CD4-positive, alpha-beta T cell treated with Interleukin-6 for 4 hours (primary cell): ENCODE results near the gene INSYN1.
"Not testable (repeated sequence)": the region's sequence is repeated elsewhere in the genome, so short reads cannot be mapped to it uniquely, and the experiment has no call there.

Source experiments
- DNase-seq: peaks from one replicate; pipeline ENCODE4 v3.0.0-alpha.2; 2020; ENCODE audit warnings: mixed read lengths

Gene INSYN1

DNA sequence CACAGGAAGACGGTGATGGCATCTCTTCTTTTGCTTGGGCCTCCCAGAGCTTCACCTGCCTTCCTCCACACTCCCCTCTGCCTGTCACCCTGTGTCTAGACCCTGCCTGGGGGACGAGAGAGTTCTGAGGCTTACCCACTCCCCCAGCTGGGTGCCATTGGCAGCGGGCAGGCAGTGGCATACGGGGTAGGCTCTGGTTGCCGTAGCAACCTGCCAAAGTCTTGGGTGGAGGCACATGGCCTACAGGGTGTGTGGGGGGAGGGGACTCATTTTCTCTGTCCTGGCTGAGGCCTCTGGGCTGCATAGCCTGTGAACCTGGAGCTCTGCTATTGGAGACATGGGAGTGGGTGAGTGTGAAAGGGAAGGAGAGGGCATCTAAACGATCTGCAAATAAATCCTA lies 4.4 kb downstream of the INSYN1 start:
- no peak for DNase-seq

DNA sequence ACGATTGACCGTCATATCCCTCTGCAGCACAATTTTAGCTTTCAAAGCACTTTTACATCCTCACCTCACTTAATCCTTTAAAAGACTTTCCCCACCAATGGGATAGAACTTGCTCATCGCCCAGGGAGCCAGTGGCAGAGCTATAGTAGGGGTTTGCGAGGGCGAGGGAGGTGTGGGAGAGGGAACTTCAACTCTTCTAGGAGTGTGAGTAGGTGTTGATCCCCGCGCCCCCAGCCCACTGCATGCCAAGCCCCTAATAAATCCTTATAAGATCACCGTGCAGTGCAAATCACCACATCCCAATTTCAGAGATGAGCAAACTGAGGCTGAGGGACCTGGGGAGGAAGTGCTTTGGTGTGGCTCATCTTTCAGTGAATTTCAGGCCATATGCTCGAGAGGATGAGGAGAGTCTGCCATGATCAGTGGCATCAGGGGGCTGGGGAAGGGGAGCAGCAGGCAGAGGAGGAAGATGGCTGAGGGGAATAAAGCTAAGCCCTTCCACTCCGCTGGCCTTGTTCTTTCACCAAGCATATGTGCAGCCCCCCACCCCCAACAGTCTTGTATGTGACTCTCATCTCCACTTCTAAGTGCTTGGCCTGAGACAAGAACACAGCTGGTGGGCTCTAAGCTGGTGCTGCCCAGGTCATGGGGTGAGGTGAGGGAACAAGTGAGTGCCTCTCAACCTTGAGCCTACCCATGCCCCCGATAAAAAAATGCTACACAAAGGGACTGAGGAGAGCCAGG lies 5.1 kb downstream of the INSYN1 start:
- DNase-seq = no peak

DNA sequence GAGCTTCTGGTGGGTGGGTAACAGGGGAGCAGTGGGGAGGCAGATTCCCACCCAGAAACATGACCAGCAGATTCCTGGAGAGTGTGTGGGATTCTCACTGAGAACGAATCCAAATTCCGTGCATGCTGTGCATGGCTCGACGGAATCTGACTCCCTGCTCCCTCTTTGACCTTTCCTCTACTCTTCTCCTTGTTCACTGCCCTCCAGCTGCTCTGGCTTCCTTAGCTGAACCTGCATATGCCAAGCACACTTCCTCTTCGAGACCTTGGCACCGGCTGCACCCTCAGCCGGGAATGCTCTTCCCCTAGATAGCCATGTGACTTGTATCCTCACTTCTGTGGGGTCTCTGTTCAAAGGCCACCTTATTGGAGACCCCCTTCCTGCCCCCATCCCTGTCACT lies 6.3 kb downstream of the INSYN1 start:
- DNase-seq = no peak

DNA sequence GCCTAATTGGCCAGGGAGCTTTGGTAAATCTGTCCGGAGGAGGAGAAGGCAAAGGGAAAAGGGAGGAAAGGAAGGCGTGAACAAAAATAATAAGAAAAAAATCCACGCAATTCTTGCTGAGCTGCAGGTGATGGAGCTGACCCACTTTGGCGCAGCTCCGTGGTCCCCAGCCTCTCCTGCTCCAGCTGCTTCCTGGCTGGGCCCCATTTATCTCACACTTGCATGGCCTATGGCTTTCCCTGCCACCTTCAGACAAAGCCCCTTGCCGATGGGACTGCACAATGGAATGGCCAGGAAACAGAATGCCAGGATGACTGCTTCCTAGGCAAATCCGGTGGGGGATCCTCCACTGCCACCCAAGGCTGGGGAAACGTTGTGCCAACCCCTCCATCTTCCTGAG lies 6.9 kb downstream of the INSYN1 start:
- DNase-seq = no peak

DNA sequence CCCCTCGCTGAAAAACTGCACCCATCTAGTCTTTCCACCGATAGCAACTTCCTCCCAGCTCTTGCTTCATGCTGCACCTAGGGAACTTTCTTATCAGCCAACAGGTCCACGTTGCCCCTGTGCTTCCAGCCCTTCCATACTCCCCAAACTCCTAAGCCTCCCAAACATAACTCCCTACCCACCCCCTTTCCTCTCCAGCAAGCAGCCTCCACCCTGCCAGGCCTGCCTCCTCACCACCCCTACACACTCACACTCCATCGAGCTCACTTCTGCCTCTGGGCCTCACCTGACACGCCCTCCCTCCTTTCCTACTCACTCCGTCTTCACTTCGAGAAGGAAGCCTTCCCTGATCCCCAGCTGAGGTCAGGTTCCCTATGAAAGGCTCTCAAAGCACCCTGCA lies 8.1 kb downstream of the INSYN1 start:
- DNase-seq = no peak

DNA sequence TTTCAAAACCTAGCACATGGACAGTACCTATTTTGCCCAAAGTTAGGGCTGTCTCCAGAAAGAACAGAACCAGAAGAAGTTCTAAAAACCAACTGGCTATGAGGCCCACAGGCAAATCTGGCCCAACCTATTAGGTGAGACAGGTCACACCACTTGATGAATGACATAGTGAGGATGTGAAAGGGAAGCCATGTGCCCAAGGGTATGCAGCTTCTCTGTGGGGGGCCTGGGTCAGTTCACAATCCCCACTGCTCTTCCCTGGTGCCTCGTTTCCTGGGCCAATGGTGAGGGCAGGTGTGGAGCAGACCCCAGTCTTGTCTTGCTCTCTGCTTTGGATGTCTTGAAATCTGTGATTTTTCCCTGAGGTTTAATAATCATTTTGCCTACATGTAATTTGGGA lies 8.9 kb downstream of the INSYN1 start:
- no peak for DNase-seq

DNA sequence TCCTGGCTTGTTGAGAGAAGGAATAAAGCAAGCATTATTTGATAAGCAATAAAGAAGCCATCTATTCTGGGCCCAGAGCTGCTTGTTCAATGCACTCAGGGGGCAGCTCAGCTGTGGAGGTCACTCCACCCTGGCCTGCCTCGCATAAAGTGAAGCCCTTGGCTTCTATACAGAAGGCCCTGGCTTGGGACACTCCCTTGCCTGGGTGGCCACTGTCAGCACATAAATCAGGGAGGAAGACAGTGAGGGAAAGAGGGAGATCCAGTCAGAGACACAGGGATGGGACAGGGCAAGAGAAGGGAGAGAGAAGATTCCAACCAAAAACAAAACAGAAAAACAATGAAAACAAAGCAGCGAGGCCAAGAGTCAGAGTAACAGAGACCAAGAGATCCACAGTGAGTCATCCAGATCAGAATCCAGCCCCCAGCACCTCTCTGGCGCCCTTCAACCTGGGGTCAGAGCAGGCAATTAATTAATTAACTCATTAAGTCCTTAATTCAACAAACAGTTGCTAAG lies 11.8 kb downstream of the INSYN1 start:
- DNase-seq = no peak

DNA sequence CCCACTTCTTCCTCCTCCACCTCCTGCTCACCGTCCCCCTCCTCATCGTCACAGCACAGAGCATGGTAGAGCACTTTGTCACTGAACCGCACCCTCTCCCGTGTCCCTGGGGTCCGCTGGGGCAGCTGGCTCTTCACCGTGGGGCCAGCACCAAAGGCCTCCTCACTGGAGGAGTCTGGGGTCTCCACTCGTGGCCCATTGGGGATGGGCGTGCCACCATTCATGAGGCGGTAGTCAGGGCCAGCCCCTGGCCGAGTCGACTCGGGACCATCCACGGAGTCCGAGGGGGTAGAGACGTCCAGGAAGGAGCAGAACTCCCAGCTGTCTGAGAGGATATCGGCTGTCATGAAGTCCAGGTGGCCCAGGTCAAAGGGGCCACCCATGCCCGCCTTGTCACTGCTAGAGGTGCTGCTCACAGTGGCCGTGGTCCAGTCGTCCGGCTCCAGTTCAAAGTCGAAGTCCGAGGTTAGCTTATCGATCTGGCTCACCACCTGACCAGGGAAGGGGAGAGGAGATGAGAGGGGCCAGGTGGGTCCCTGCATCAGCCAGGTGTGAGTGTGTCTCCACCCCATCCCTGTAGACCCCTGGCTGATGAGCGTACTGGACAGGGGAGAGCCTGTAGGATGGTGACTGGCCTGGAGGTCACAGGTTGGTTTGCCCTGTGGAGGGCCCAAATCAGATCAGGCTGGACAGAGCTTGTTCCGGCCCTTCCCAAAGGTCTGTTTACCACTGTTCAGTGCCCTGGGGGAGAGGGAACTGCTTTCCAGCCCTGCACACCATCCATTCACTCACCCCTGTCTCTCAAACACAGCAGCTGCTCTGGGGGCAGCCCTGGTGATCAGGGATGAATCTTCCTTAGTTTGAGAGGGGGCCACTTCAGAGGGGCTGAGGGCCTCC lies 12.8 kb downstream of the INSYN1 start:
- no peak for DNase-seq

DNA sequence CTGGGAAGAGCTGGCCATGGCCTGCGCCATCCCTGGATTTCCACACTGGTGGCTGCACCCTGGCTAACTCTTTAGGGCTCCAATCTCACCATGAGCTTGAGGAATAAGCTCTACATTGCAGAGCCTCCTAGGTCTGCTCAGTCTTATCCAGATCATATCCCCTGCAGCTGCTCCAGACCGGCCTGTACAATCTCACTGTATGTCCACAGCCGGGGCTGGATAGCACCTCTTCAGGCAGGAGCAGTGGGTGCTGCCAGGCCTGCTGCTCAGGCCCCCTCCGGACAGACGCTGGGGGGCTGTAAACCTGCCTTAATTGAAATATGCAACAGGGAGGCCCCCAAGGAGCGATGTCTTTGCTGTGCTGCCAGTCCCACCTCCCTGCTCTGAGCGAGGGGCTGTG lies 15.6 kb downstream of the INSYN1 start:
- no peak for DNase-seq

DNA sequence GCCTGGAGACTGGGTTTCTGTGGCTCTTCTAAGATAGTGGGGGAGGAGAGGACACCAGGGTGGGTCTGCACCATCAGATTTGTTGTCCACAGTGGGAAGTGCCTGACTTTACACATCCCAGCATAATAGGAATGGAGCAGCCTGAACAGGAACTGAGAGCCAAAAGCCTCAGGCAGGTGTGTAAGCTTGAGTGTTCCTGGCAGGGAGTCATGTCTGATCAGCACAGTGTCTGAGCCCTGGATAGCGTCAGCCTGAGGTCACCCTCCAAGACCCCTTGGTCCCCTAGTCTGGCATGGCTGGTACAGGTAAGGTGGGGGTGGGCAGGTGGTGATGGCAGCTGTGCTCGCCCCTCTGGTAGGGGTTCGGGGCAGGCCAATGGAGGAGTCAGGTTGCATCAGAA lies 20.2 kb downstream of the INSYN1 start:
- no peak for DNase-seq

DNA sequence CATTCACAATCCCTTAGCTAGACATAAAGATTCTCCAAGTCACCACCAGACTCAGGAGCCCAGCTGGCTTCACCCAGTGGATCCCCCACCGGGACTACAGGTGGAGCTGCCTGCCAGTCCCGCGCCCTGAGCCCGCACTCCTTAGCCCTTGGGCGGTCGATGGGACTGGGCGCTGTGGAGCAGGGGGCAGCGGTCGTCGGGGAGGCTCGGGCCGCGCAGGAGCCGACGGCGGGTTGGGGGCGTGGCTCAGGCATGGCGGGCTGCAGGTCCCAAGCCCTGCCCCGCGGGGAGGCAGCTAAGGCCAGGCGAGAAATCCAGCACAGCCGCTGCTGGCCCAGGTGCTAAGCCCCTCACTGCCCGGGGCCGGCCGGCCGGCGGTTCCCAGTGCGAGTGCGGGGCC lies 21.1 kb downstream of the INSYN1 start:
- not testable (repeated sequence) for DNase-seq

DNA sequence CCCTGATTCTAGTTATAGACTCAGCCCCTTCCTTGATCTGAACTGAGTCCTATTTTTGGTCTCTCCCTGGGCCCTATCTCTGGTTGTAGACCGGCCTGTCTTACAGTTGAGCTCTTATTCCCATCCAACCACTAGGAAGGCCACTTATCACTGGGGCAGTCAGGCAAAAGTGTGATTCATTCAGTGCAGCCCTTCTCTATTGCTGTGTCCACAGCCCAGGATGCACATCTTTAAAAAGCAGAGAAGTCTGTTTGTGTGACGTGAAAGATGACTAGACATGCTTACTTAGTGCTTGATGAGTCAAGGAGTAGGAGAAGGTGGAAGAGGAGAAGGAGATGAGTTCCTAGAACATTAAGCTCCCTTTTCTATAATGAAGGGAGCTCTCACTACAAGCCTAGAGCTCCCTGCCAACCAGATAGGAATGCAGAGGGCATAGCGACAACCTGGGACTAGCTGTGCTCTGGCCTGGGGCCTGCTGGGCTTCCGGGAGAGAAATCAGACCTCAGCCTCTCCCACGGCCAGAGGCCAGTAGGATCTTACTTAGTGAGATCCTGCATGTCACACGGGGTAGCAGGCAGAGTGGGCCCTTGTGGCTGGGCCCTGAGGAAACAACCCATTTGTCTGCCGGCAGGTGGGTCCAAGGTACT lies 25.7 kb downstream of the INSYN1 start:
- no peak for DNase-seq

DNA sequence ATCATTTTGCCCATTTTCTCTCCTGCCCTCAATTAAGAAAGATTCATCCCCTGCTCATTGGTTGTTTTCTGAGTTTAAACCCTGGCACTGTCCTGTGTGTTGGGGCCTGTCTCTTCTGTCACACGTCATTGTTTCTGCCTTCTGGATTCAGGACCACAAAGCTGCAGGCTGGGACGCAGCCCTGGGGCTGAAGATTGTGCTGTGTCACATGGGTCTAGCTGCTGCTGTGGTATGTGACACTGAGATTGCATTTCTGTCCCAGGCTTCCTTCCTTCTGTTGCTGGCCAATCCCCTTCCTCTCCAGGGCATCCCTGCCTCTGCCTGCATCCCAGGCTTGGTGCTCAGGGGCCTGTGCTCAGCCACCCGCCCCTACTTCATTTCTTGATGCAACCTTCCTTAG lies 28.9 kb downstream of the INSYN1 start:
- no peak for DNase-seq

DNA sequence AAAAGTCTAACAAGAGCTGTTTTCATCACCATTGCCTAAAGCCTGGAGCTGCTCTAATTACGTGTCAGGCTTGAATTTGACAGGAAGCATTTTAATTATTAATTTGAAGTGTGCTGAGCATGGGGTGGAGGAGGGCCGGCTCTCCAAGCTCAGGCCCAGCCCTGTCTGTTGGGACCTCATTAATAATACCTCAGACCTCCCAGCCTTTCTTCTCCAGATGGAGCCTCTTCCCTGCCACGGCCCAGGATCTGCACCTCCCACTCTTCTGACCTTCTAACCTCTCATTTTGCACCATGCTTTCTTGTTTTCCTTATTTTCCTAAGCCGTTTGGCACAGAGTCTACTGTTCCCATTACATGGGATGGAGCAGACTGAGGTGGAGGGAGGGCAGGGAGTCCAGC lies 30.0 kb downstream of the INSYN1 start:
- no peak for DNase-seq

DNA sequence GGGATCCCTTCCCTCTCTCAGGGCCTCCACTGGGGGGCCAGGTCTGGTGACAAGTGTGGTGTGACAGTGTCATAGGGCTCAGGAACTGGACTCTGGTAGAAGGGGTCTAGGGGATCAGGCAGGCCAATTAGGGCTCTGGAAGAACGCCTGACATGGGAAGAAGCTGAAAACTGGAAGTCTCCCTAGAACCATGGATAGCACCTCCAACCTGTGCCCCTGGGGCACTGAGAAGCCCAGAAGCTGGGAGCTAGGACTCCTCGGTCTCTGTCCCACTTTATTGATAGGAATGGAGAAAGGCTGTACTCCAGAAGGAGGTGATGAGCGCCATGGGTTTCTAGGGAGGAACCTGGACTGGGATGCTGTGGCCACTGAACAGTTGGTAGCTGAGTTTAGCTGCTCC lies 30.7 kb downstream of the INSYN1 start:
- DNase-seq = no peak

DNA sequence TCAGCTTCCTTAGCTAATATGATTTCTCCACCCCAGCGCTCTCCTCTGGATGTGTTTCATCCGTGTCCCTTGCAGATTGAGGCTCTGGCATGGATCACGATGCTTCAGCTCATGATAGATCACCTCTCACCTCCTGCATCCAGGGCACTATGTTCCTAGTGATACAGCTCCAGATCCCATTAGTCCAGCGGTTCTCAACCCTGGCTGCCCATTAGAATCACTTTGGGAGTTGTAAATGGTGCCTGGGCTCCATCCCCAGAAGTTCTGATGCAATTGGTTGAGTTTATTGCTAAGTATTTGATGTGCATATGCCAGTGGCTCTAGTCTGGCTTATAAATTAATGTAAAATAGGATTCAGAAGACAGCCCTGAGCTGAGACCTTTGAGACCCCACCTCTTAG lies 34.5 kb downstream of the INSYN1 start:
- no peak for DNase-seq

DNA sequence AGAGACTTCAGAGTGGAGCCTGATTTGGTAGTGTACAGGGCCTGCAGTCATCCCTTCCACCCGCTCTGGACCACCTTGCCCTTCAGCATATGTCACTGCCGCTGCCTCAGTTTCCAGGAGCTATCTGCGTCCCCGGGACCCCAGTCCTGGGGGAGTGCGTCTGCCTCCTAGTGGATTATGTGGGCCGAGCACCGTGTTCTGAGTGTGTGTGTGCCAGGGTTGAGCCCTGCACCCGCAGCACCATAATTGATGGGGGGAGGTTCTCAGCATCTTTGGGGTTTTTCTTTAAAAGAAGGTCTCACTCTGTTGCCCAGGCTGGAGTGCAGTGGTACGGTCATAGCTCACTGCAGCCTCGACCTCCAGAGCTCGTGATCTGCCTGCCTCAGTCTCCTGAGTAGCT lies 35.3 kb downstream of the INSYN1 start:
- DNase-seq = no peak

DNA sequence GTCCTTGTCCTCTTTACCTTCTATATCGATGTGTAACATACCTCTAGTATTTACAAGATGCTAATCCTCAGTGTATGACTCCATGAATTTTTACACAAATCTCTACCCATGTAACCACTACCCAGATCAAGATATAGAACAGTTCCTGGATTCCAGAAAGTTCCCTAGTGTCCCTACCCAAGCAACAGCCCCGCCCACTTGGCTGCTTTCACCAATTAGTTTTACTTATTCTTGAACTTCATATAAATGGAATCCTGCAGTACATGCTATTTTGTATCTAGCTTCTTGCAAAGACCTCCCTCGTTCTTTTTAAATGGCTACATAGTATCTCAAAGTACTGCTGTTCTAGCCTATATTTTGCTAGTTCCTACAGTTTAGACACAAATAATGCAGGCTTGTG lies 35.9 kb downstream of the INSYN1 start:
- DNase-seq = no peak

DNA sequence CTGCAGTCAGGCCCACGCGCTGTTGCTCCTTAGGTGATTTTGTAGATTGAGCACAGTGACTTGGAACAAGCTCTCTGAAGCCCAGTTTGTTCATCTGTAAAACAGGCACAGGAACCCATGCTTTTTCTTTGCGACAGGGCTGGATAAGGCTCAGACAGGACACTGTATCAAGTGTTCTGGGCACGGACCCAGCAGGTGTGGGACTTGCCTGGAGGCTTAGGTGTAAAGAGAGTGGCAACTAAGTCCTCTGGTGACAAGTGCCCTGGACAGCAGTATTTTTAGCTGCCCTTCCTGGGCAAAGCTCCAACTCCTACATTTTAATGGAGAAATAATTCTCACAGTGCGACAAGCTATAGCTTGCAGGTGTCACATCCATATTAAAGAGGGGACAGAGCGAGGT lies 36.7 kb downstream of the INSYN1 start:
- no peak for DNase-seq

DNA sequence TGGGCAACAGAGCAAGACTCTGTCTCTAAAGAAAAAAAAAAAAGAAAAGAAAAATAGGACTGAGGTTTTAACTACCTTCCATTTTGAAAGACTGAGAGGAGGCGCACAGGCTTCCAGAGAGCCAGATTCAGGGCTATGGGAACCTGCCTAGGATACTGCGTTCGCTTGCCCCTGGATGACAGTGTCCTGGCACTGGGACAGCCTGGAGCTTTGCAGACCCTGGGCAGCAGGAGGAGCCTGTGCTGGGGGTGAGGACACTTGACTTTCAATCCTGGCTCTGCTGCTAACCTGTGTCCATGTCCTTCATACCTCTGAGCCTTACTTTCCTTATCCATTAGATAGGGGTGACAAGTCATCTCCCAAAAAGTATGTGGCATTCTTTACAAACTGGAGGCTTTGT lies 37.7 kb downstream of the INSYN1 start:
- DNase-seq = no peak

DNA sequence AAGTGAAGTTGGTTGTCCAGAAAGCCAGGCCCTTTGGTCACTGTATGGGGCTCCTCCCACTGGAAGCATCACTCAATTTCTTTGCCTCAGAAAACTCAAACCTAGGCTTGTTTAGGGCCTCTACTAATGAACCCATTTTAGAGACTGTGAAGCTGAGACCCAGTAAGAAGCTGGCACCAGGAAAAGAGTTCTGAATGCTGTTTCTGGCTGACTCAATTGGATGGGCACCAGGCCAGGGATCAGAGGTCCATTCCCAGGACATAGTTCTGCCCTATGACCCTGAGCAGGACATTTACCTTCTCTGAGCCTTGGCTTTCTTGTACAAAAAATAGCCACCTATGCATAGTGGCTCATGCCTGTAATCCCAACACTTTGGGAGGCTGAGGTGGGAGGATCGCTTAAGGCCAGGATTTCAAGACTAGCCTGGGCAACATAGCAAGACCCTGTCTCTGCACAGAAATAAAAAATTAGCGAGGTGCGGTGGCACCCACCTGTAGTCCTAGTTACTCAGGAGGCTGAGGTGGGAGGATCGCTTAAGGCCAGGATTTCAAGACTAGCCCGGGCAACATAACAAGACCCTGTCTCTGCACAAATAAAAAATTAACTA lies 38.4 kb downstream of the INSYN1 start:
- no peak for DNase-seq

DNA sequence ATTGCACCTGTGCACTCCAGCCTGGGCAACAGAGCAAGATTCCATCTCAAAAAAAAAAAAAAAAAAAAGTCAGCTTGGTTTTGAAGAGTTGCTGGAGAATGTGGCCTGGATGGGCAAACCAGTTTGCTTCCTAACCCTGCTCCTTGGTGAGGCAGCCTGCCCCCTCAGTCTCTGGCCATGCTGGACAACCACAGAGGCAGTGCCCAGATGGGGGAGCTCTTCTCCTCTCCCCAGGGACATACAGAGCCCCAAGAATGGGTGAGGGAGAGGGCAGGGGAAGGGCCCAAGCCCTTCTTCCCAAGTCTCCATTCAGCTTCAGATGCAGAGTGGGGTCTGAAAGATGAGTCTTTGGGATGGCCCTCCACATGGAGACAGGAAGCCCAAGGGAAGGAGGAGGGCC lies 41.0 kb downstream of the INSYN1 start:
- no peak for DNase-seq

DNA sequence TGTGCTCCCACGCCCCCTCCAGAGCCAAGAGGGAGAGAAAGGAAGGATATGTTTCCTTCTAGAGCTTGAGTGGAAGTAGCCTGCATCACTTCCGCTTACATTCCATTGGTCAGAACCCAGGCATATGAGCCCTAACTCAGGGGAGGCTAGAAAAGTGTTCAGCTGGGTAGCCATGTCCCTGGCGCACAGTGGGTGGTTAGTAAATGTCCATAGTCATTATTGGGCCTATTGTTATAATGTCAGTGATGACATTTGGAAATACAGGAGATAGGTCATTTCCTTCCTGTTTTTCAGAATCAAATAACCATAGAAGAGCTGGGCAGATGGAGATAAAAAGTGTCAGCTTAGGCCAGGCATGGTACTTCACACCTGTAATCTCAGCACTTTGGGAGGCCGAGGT lies 41.6 kb downstream of the INSYN1 start:
- no peak for DNase-seq
